A549 (cell line): ENCODE results near the gene ADGRL1. TPM values are rescaled to one million over a fixed set of nuclear protein-coding genes. Genes with fewer than 3 reads are reported as not detected.
"Not testable (repeated sequence)": the region's sequence is repeated elsewhere in the genome, so short reads cannot be mapped to it uniquely, and the experiment has no call there.

Experiments used
- ATAC-seq, 2 experiments: fragments of 200-7000 bp in 1 of 2; fragments of >200 bp in 1 of 2; cut with Nextera tagmentation in 1 of 2; cut with Tn5 transposase in 1 of 2; 3 replicates each; pipeline versions ENCODE4 v1.8.0 to v1.9.1; 2018 to 2020; ENCODE audit warnings: mild to moderate bottlenecking in 1 of 2, moderate library complexity in 1 of 2
- CTCF ChIA-PET: fragments of 300-600 bp; sonication (Branson Sonifier 250); formaldehyde crosslinking; extraction: SDS; loops from one replicate; lab custom pipeline; 2021; ENCODE audit warnings: antibody characterized with exemption, inconsistent platforms; lab: Yijun Ruan, JAX
- POLR2A ChIA-PET: fragments of 350-600 bp; formaldehyde crosslinking; extraction: SDS; loops from one replicate; lab custom pipeline; 2021; ENCODE audit warnings: antibody characterized with exemption, inconsistent platforms; lab: Yijun Ruan, JAX
- DNase-seq, 2 experiments: peaks; one replicate each; pipeline versions ENCODE4 v3.0.0 to v3.0.0-alpha.2; 2011 to 2016; ENCODE audit warnings: low read depth in 1 of 2, low spot score in 1 of 2
- FAIRE-seq: peaks from 2 replicates; lab custom pipeline; 2011; peaks lifted over from hg19 to GRCh38; lab: Jason Lieb, UNC
- H3K27ac ChIP-seq, 2 experiments: fragments of >200 bp; sonication (Bioruptor Twin); formaldehyde crosslinking; 3 replicates each; pipeline ENCODE4 v1.5.1; 2016 to 2017
- H3K4me1 ChIP-seq: fragments of >200 bp; sonication (Bioruptor Twin); formaldehyde crosslinking; 3 replicates; pipeline ENCODE4 v1.6.1; 2016
- H3K4me2 ChIP-seq: fragments of >200 bp; sonication (Bioruptor Twin); formaldehyde crosslinking; 3 replicates; pipeline ENCODE4 v1.6.1; 2016
- H3K4me3 ChIP-seq: fragments of >200 bp; sonication (Bioruptor Twin); formaldehyde crosslinking; 3 replicates; pipeline ENCODE4 v1.5.1; 2016
- H3K9me3 ChIP-seq: fragments of >200 bp; sonication (Bioruptor Twin); formaldehyde crosslinking; 3 replicates; pipeline ENCODE4 v1.6.1; 2016
- CBX2 ChIP-seq: fragments of 200-600 bp; sonication (generic); IDR thresholded peaks from 2 replicates; pipeline ENCODE4 v1.6.1; 2016; ENCODE audit warnings: low read depth, mild to moderate bottlenecking, borderline replicate concordance
- CHD2 ChIP-seq: fragments of 150-350 bp; IDR thresholded peaks from 2 replicates; pipeline ENCODE4 v1.6.1; 2014; ENCODE audit warnings: low read length; ENCODE audit not compliant: partially characterized antibody
- ESRRA ChIP-seq: fragments of 150-350 bp; IDR thresholded peaks from 2 replicates; pipeline ENCODE4 v1.6.1; 2014; ENCODE audit warnings: mild to moderate bottlenecking, low read length, borderline replicate concordance
- FOSB ChIP-seq: fragments of 250-450 bp; sonication (Bioruptor Pico); IDR thresholded peaks from 2 replicates; pipeline ENCODE4 v1.5.0; 2020; ENCODE audit warnings: mild to moderate bottlenecking, moderate library complexity
- GATA3 ChIP-seq: IDR thresholded peaks from 2 replicates; pipeline ENCODE4 v1.6.1; 2012; ENCODE audit warnings: borderline replicate concordance
- HDAC2 ChIP-seq: fragments of 200-600 bp; sonication (generic); IDR thresholded peaks from 2 replicates; pipeline ENCODE4 v1.6.1; 2016
- MYC ChIP-seq: IDR thresholded peaks from 2 replicates; pipeline ENCODE4 v1.6.1; 2012; ENCODE audit warnings: mild to moderate bottlenecking, inconsistent platforms, low read length, improper control_type of control experiment, borderline replicate concordance
- NPAS2 ChIP-seq: fragments of 250-450 bp; sonication (Bioruptor Pico); IDR thresholded peaks from 2 replicates; pipeline ENCODE4 v1.8.0; 2022; ENCODE audit warnings: mild to moderate bottlenecking, moderate library complexity, borderline replicate concordance
- NR3C1 ChIP-seq: fragments of >200 bp; sonication (Bioruptor Twin); formaldehyde crosslinking; IDR thresholded peaks from 3 replicates; pipeline ENCODE4 v1.6.1; 2017
- POLR2A ChIP-seq: IDR thresholded peaks from 2 replicates; pipeline ENCODE4 v1.6.1; 2012; ENCODE audit warnings: mild to moderate bottlenecking, low read length
- RAD21 ChIP-seq, 2 experiments: fragments of >200 bp in 1 of 2; sonication (Bioruptor Twin) in 1 of 2; formaldehyde crosslinking in 1 of 2; IDR thresholded peaks in 1 of 2; conservative IDR thresholded peaks in 1 of 2; 2 replicates in 1 of 2; 3 replicates in 1 of 2; pipeline ENCODE4 v1.6.1; 2012 to 2018; ENCODE audit warnings: inconsistent platforms in 1 of 2
- RCOR1 ChIP-seq: fragments of 150-350 bp; IDR thresholded peaks from 2 replicates; pipeline ENCODE4 v1.6.1; 2014; ENCODE audit warnings: antibody characterized with exemption, low read length, low read depth
- SMC3 ChIP-seq: fragments of >200 bp; sonication (Bioruptor Twin); formaldehyde crosslinking; IDR thresholded peaks from 3 replicates; pipeline ENCODE4 v1.6.1; 2018; ENCODE audit warnings: inconsistent platforms
- TFCP2L1 ChIP-seq: fragments of 250-450 bp; sonication (Bioruptor Pico); IDR thresholded peaks from 2 replicates; pipeline ENCODE4 v1.5.0; 2021; ENCODE audit warnings: mild to moderate bottlenecking
- TP53 ChIP-seq: fragments of 250-450 bp; sonication (Bioruptor Pico); IDR thresholded peaks from 2 replicates; pipeline ENCODE4 v1.5.0; 2021; ENCODE audit warnings: mild to moderate bottlenecking, moderate library complexity
- ZSCAN20 ChIP-seq: fragments of 250-450 bp; sonication (Bioruptor Pico); IDR thresholded peaks from 2 replicates; pipeline ENCODE4 v1.8.0; 2022; ENCODE audit warnings: mild to moderate bottlenecking, moderate library complexity
- WGBS: methylation state at CpG from one replicate; pipeline ENCODE4 v1.1.6; 2017; ENCODE audit errors: missing lambda C conversion rate; 5-methylcytosine and 5-hydroxymethylcytosine counted together
- polyA plus RNA-seq, 4 experiments: library from polyadenylated mRNA; depleted of rRNA in 3 of 4; stranded (reverse); fragments of >200 nt; fragmentation: RNase III in 1 of 4; extraction: RNeasy Plus Mini Kit Qiagen cat#74134 plus additional on column Dnase treatment in 1 of 4; gene quantifications; 2 replicates in 3 of 4; 3 replicates in 1 of 4; pipeline ENCODE4 v1.2.3, GENCODE V29; 2011 to 2017
- TF ChIP-seq, protein P1 (sequence below): IDR thresholded peaks from 2 replicates; pipeline ENCODE4 v1.6.1; 2012
- TF ChIP-seq, protein P2 (sequence below): fragments of >200 bp; sonication (Bioruptor Twin); formaldehyde crosslinking; IDR thresholded peaks from 3 replicates; pipeline ENCODE4 v1.6.1; 2016
- TF ChIP-seq, protein P3 (sequence below): fragments of 250-450 bp; sonication (Bioruptor Pico); IDR thresholded peaks from 2 replicates; pipeline ENCODE4 v1.5.0; 2021; ENCODE audit warnings: mild to moderate bottlenecking, moderate library complexity, borderline replicate concordance
- TF ChIP-seq, protein P4 (sequence below): IDR thresholded peaks from 2 replicates; pipeline ENCODE4 v1.6.1; 2012; ENCODE audit warnings: low read depth, borderline replicate concordance

The ADGRL1 gene
- polyA plus RNA-seq, 2 of the 4 experiments (the other 2 are of a cell fraction): 3.9 to 6.0 TPM

DNA sequence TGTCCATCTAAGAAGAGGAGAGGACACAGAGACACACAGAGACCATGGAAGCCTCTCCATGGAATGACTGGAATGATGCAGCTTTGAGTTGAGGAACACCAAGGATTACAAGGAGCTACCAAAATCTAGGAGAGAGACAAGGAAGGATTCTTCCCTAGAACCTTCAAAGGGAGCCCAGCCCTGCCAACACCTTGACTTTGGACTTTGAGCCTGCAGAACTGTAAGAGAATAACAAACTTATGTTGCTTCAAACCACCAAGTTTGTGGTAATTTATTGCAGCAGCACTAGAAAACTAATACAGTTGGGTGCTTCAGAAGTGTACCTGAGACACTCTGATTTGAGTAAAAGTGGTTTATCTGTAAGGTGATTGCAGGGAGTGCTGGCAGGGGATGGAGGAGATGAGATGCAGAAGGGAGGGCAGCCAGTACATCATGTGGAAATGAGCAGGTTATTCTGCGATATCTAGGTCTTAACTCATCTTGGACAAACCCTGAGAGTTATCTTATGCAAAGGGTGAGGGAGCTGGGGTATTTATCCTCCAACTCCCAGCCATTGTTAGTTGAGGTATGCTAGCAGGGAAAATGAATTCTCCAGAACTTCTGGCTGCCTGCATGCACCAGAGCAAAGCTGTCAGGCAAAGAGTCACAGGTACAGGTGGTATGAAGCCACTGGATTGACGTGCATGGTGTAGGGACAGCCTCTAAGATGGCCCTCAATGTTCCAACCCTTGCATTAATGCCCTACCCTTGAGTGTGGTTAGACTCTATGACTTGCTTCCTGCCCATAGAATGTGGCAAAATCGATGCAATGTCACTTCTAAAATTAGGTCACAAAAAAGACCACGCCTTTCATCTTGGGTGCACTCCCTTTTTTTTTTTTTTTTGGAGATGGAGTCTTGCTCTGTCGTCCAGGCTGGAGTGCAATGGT is 31.3 kb upstream of the ADGRL1 start:
- Histone ChIP-seq H3K4me3 (no peak overlapping the region), H3K27ac (no peak overlapping the region), H3K4me1 (no peaks in the 10 kb centered on the region), H3K9me3 (no peaks in the 10 kb centered on the region)
- no peak for FAIRE-seq
- POLR2A ChIA-PET: no interaction called here
- no peak for ATAC-seq
- WGBS: 16% methylated on average over 5 of the region's 5 CpGs
- no peak for TF ChIP-seq ESRRA
- TF ChIP-seq POLR2A: no peak
- TF ChIP-seq, protein P1, sequence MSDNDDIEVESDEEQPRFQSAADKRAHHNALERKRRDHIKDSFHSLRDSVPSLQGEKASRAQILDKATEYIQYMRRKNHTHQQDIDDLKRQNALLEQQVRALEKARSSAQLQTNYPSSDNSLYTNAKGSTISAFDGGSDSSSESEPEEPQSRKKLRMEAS: no peak
- no peak for TF ChIP-seq NR3C1
- TF ChIP-seq, protein P2, sequence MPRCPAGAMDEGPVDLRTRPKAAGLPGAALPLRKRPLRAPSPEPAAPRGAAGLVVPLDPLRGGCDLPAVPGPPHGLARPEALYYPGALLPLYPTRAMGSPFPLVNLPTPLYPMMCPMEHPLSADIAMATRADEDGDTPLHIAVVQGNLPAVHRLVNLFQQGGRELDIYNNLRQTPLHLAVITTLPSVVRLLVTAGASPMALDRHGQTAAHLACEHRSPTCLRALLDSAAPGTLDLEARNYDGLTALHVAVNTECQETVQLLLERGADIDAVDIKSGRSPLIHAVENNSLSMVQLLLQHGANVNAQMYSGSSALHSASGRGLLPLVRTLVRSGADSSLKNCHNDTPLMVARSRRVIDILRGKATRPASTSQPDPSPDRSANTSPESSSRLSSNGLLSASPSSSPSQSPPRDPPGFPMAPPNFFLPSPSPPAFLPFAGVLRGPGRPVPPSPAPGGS: no peak
- no peak for TF ChIP-seq TP53 (CRISPR knock-in tag)
- TF ChIP-seq FOSB (CRISPR knock-in tag): no peak
- no peak for TF ChIP-seq MYC
- no peak for TF ChIP-seq CHD2
- no peak for TF ChIP-seq RAD21 (conservative IDR thresholded peaks at IDR 0.05 in 1 of 2, IDR thresholded peaks at IDR 0.05 in 1 of 2)
- TF ChIP-seq RCOR1: no peak
- no peak for TF ChIP-seq HDAC2
- TF ChIP-seq, protein P3, sequence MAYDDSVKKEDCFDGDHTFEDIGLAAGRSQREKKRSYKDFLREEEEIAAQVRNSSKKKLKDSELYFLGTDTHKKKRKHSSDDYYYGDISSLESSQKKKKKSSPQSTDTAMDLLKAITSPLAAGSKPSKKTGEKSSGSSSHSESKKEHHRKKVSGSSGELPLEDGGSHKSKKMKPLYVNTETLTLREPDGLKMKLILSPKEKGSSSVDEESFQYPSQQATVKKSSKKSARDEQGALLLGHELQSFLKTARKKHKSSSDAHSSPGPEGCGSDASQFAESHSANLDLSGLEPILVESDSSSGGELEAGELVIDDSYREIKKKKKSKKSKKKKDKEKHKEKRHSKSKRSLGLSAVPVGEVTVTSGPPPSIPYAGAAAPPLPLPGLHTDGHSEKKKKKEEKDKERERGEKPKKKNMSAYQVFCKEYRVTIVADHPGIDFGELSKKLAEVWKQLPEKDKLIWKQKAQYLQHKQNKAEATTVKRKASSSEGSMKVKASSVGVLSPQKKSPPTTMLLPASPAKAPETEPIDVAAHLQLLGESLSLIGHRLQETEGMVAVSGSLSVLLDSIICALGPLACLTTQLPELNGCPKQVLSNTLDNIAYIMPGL (CRISPR knock-in tag): no peak
- no peak for TF ChIP-seq SMC3
- TF ChIP-seq, protein P4, sequence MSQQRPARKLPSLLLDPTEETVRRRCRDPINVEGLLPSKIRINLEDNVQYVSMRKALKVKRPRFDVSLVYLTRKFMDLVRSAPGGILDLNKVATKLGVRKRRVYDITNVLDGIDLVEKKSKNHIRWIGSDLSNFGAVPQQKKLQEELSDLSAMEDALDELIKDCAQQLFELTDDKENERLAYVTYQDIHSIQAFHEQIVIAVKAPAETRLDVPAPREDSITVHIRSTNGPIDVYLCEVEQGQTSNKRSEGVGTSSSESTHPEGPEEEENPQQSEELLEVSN: no peak
- TF ChIP-seq CBX2: no peak
- TF ChIP-seq ZSCAN20 (CRISPR knock-in tag): no peak
- no peak for TF ChIP-seq GATA3
- no peak for TF ChIP-seq NPAS2 (CRISPR knock-in tag)
- no peak for TF ChIP-seq TFCP2L1 (CRISPR knock-in tag)
- TF ChIP-seq, all 56 proteins: peak for 0
- no peak for DNase-seq
- no peak overlapping the region for H3K4me2 ChIP-seq
- CTCF ChIA-PET: interaction anchor here (2.4 kb wide), 1 partner anchor 111 kb away, joined by 5 read pairs; no protein-coding TSS in a partner anchor

DNA sequence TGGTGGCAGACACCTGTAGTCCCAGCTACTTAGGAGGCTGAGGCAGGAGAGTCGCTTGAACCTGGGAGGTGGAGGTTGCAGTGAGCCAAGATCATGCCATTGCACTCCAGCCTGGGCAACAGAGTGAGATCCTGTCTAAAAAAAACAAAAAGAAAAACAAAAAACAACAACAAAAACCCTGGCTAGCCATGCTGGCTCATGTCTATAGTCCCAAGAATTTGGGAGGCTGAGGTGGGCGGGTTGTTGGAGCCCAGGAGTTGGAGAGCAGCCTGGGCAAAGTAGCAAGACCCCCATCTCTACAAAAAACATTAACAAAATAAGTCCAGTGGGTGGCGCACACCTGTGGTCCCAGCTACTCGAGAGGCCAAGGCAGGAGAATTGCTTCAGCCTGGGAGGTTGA is 27.0 kb upstream of the ADGRL1 start:
- DNase-seq, ATAC-seq, H3K4me2 ChIP-seq, CTCF ChIA-PET, H3K27ac ChIP-seq, H3K4me3 ChIP-seq, H3K4me1 ChIP-seq, H3K9me3 ChIP-seq, POLR2A ChIA-PET, FAIRE-seq: not testable (repeated sequence)
- WGBS: 59% methylated on average over 4 of the region's 4 CpGs

DNA sequence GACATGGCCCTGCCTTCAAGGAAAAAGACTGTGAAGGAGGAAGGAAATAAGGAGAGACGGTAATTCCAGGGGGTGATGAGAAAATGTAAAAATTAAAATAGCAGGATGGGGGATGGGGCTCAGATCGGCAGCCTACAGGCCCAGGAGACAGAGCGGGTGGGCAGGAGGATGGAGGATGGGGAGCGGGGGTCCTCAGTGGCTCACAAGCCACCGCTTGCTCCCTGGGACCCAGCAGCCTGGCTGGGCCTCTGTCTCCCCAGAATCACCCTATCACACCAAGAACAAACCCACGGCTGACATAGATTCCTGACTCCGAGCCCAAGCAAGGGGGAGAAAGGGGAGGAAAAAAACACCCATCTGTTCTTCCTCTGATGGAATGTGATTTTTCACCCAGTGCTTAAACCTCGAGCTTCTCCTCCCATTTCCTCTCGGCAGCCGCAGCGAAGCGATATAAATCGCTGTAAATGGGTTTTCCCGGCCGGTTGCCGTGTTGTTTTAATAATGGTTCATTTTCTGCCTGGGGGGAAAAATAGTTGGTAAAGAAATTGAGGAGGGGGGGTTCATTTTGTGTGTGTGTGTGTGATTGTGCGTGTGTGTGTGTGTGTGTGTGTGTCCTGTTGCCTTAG is 22.6 kb upstream of the ADGRL1 start:
- CTCF ChIA-PET, H3K4me2 ChIP-seq, H3K4me3 ChIP-seq, H3K27ac ChIP-seq, FAIRE-seq, POLR2A ChIA-PET, ATAC-seq, H3K9me3 ChIP-seq, H3K4me1 ChIP-seq, DNase-seq: not testable (repeated sequence)
- WGBS: 86% methylated on average over 17 of the region's 17 CpGs

DNA sequence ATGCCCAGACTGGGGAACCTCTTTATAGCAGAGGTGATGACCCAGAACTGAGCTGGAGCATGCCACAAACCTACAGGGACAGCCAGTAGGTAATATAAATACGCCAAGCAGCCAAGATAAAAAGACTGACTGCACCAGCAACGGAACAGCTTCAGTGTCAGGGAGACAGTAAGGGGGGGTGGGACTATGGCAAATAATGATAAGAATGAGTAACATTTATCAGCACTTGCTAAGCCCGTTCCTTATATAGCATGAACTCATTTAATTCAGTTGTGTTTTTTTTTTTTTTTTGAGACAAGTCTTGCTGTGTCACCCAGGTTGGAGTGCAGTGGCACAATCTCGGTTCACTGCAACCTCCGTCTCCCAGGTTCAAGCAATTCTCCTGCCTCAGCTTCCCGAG is 20.5 kb upstream of the ADGRL1 start:
- H3K4me2 ChIP-seq, H3K4me1 ChIP-seq, FAIRE-seq, H3K9me3 ChIP-seq, H3K4me3 ChIP-seq, POLR2A ChIA-PET, H3K27ac ChIP-seq, DNase-seq, ATAC-seq: not testable (repeated sequence)
- WGBS: 86% methylated on average over 6 of the region's 6 CpGs
- CTCF ChIA-PET: interaction anchor here (0.7 to 1.8 kb wide), 3 partner anchors 9 to 122 kb away, joined by 3 to 4 read pairs (median 4); no protein-coding TSS in a partner anchor
